ENCODE measurements around the gene MAPKAPK2. TPM values are rescaled to one million over a fixed set of nuclear protein-coding genes. Genes with fewer than 3 reads are reported as not detected.

The MAPKAPK2 gene
- polyA plus RNA-seq, 1 donor (not counting 4 experiments of a cell fraction or from before 2014, with no cell fraction given): 41.5 TPM

GRCh38 chr1:206662396-206663092 is 22.2 kb upstream of the MAPKAPK2 start:
- dilution Hi-C loops (cut with MboI; ENCODE audit: extremely low pct_ligation_motif_present, low sequenced_read_pairs): no loop called here
- no peak overlapping the region for H2AFZ ChIP-seq (ENCODE audit: control insufficient read depth, low read length)

GRCh38 chr1:206663362-206663761 is 21.3 kb upstream of the MAPKAPK2 start:
- Histone ChIP-seq H3K36me3 (ENCODE audit: control insufficient read depth in 2 of 2, extremely low read depth in 1 of 2, insufficient read depth in 2 of 2, low read length in 2 of 2) (no peaks in the 10 kb centered on the region), H3K4me3 (ENCODE audit: control insufficient read depth in 2 of 3, extremely low read depth in 1 of 3, insufficient read depth in 2 of 3, low read depth in 1 of 3, low read length in 3 of 3) (no peak overlapping the region), H3K9me3 (ENCODE audit: control insufficient read depth, low read depth, low read length) (no peaks in the 10 kb centered on the region), H3K4me1 (ENCODE audit: control insufficient read depth, extremely low read depth, insufficient read depth, low read length) (no peaks in the 10 kb centered on the region), H3K27me3 (ENCODE audit: control insufficient read depth, extremely low read depth, insufficient read depth, low read length) (peaks cover 15% of the 10 kb centered on the region), H4K20me1 (ENCODE audit: control insufficient read depth, extremely low read depth, insufficient read depth, low read length) (no peaks in the 10 kb centered on the region), H3K9ac (ENCODE audit: control insufficient read depth, extremely low read depth, insufficient read depth, low read length) (no peak overlapping the region), H2AFZ (ENCODE audit: control insufficient read depth, low read length) (no peak overlapping the region), H3K9me1 (ENCODE audit: control insufficient read depth, extremely low read depth, insufficient read depth, low read length) (no peaks in the 10 kb centered on the region), H3K4me2 (ENCODE audit: control insufficient read depth, extremely low read depth, insufficient read depth, low read depth, low read length) (no peak overlapping the region), H3K27ac (ENCODE audit: control insufficient read depth, insufficient read depth, low read length) (no peak overlapping the region), H3K79me2 (ENCODE audit: control insufficient read depth, insufficient read depth, low read length) (no peaks in the 10 kb centered on the region)
- FAIRE-seq: no peak
- TF ChIP-seq EZH2 (IDR thresholded peaks at IDR 0.05; ENCODE audit: low read length) (no peak), CTCF (optimal IDR thresholded peaks at IDR 0.05 in 1 of 3, IDR thresholded peaks at IDR 0.05 in 1 of 3, conservative IDR thresholded peaks at IDR 0.05 in 1 of 3; ENCODE audit: extremely low read depth in 1 of 3, insufficient read depth in 2 of 3, low read length in 3 of 3) (no peak)
- dilution Hi-C loops (cut with MboI; ENCODE audit: extremely low pct_ligation_motif_present, low sequenced_read_pairs): no loop called here
- no peak for DNase-seq (ENCODE audit: low read depth, low spot score)

More at GRCh38 chr1:206662396-206663092, 22.2 kb upstream of the MAPKAPK2 start:
- Histone ChIP-seq H3K9ac (ENCODE audit: control insufficient read depth, extremely low read depth, insufficient read depth, low read length) (no peak overlapping the region), H3K4me3 (ENCODE audit: control insufficient read depth in 2 of 3, extremely low read depth in 1 of 3, insufficient read depth in 2 of 3, low read depth in 1 of 3, low read length in 3 of 3) (no peak overlapping the region), H3K4me1 (ENCODE audit: control insufficient read depth, extremely low read depth, insufficient read depth, low read length) (no peaks in the 10 kb centered on the region), H3K27ac (ENCODE audit: control insufficient read depth, insufficient read depth, low read length) (no peak overlapping the region), H3K4me2 (ENCODE audit: control insufficient read depth, extremely low read depth, insufficient read depth, low read depth, low read length) (no peak overlapping the region), H3K9me3 (ENCODE audit: control insufficient read depth, low read depth, low read length) (no peaks in the 10 kb centered on the region), H3K79me2 (ENCODE audit: control insufficient read depth, insufficient read depth, low read length) (no peaks in the 10 kb centered on the region), H3K27me3 (ENCODE audit: control insufficient read depth, extremely low read depth, insufficient read depth, low read length) (peaks cover 15% of the 10 kb centered on the region), H3K36me3 (ENCODE audit: control insufficient read depth in 2 of 2, extremely low read depth in 1 of 2, insufficient read depth in 2 of 2, low read length in 2 of 2) (no peaks in the 10 kb centered on the region), H4K20me1 (ENCODE audit: control insufficient read depth, extremely low read depth, insufficient read depth, low read length) (no peaks in the 10 kb centered on the region), H3K9me1 (ENCODE audit: control insufficient read depth, extremely low read depth, insufficient read depth, low read length) (no peaks in the 10 kb centered on the region)
- FAIRE-seq (no peak), DNase-seq (ENCODE audit: low read depth, low spot score) (no peak)
- TF ChIP-seq CTCF (optimal IDR thresholded peaks at IDR 0.05 in 1 of 3, IDR thresholded peaks at IDR 0.05 in 1 of 3, conservative IDR thresholded peaks at IDR 0.05 in 1 of 3; ENCODE audit: extremely low read depth in 1 of 3, insufficient read depth in 2 of 3, low read length in 3 of 3): no peak
